K562 (cell line): ENCODE measurements around the gene UPK2. TPM values are rescaled to one million over a fixed set of nuclear protein-coding genes. Genes with fewer than 3 reads are reported as not detected.

Source experiments
- DPF2 ChIP-seq: fragments of 450-650 bp; IDR thresholded peaks from 2 replicates; pipeline ENCODE4 v1.6.1; 2016
- FOXK1 ChIP-seq: sonication (generic); formaldehyde crosslinking; IDR thresholded peaks from 2 replicates; pipeline ENCODE4 v1.8.0; 2022; ENCODE audit warnings: missing genetic modification reagents, mild to moderate bottlenecking, borderline replicate concordance
- MTA3 ChIP-seq: fragments of 450-650 bp; formaldehyde crosslinking; IDR thresholded peaks from 2 replicates; pipeline ENCODE4 v1.6.1; 2017; ENCODE audit warnings: mild to moderate bottlenecking, borderline replicate concordance
- NFIX ChIP-seq: fragments of 250-450 bp; sonication (Bioruptor Pico); IDR thresholded peaks from 2 replicates; pipeline ENCODE4 v1.4.0; 2020; ENCODE audit warnings: low read depth, mild to moderate bottlenecking, moderate library complexity
- POLR2G ChIP-seq: fragments of 200-400 bp; formaldehyde crosslinking; IDR thresholded peaks from 2 replicates; pipeline ENCODE4 v1.6.1; 2017; ENCODE audit warnings: low read depth, mild to moderate bottlenecking, antibody characterized with exemption, low read length, moderate library complexity
- TCF7 ChIP-seq: sonication (generic); IDR thresholded peaks from 2 replicates; pipeline ENCODE4 v1.6.1; 2016; ENCODE audit warnings: antibody characterized with exemption, borderline replicate concordance
- ZEB2 ChIP-seq: fragments of 450-650 bp; IDR thresholded peaks from 2 replicates; pipeline ENCODE4 v1.6.1; 2016
- ZNF134 ChIP-seq: fragments of 250-450 bp; sonication (Bioruptor Pico); conservative IDR thresholded peaks from 2 replicates; pipeline ENCODE4 v1.4.0; 2020
- ZNF23 ChIP-seq: fragments of 250-450 bp; sonication (Bioruptor Pico); IDR thresholded peaks from 2 replicates; pipeline ENCODE4 v1.4.0; 2020; ENCODE audit warnings: mild to moderate bottlenecking
- ZNF311 ChIP-seq: fragments of 250-450 bp; sonication (Bioruptor Pico); IDR thresholded peaks from 2 replicates; pipeline ENCODE4 v1.4.0; 2020; ENCODE audit warnings: mild to moderate bottlenecking, moderate library complexity
- polyA plus RNA-seq, 8 experiments: library from polyadenylated mRNA; depleted of rRNA in 4 of 8; stranded (reverse) in 5 of 8; unstranded in 3 of 8; fragments of >200 nt; fragmentation: Nextera tagmentation in 2 of 8; fragmentation: Illumina TruSeq in 1 of 8; extraction: Ambion mirVana in 2 of 8; extraction: Trizol in 1 of 8; gene quantifications; 2 replicates each; pipeline versions ENCODE4 v1.2.1 to v1.2.3, GENCODE V29; 2011 to 2014; ENCODE audit warnings: inconsistent platforms in 1 of 8, missing spikeins in 1 of 8
- total RNA-seq, 7 experiments: library from RNA; depleted of rRNA in 6 of 7; stranded (reverse); fragments of >200 nt in 6 of 7; fragmentation: Illumina TruSeq in 2 of 7; extraction: Trizol in 2 of 7; gene quantifications; 2 replicates each; pipeline versions ENCODE4 v1.2.1 to v1.2.3, GENCODE V29; 2011 to 2021; ENCODE audit warnings: low replicate concordance in 1 of 7
- TF ChIP-seq, protein P1 (sequence below), 2 experiments: fragments of 450-650 bp; IDR thresholded peaks; 2 replicates each; pipeline ENCODE4 v1.6.1; 2016; ENCODE audit warnings: mild to moderate bottlenecking in 2 of 2, borderline replicate concordance in 1 of 2, low read depth in 1 of 2, moderate library complexity in 1 of 2
- TF ChIP-seq, protein P2 (sequence below): fragments of 250-450 bp; sonication (Bioruptor Pico); IDR thresholded peaks from 2 replicates; pipeline ENCODE4 v1.9.0; 2021; ENCODE audit warnings: mild to moderate bottlenecking, inconsistent platforms
- TF ChIP-seq, protein P3 (sequence below): sonication (generic); formaldehyde crosslinking; IDR thresholded peaks from 2 replicates; pipeline ENCODE4 v1.8.0; 2022; ENCODE audit warnings: missing genetic modification reagents, mild to moderate bottlenecking, moderate library complexity, borderline replicate concordance
- TF ChIP-seq, protein P4 (sequence below): fragments of 200-800 bp; sonication (Bioruptor generic); IDR thresholded peaks from 2 replicates; pipeline ENCODE4 v1.6.1; 2017; ENCODE audit warnings: missing genetic modification characterization, missing compliant biosample characterization

Gene UPK2
- total and polyA plus RNA-seq, 9 of the 15 experiments (the other 6 are each of a cell fraction or from before 2014, with no cell fraction given), result not detected

DNA sequence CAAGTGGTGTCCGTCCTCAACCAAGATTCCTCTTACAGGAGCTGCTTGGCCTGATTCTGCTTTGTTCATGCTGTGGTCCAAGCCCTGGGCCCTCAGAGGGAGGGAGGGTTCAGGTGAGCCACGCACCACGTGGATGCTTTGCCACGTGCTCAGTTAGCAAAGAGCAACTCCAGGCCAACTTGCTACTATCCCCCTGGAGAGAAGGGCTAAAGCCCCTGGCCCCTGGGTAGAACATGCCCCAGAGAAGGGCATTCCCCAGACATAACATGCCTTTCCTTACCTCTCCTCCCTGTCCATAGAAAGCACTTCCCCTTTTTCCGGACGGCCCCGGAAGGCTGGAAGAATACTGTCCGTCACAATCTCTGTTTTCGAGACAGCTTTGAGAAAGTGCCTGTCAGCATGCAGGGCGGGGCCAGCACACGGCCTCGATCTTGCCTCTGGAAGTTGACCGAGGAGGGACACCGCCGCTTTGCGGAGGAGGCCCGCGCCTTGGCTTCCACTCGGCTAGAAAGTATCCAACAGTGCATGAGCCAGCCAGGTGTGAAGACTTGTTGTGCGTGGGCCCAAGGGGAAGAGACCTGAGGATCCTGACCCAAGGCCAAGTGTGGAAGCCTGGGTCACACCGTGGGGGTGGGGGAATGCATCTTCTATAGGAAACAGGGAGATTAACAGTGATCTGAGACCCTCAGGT lies 24.2 kb downstream of the UPK2 start (continued):
- TF ChIP-seq FOXK1 (CRISPR knock-in tag), result no peak
- no peak for TF ChIP-seq MTA3
- TF ChIP-seq ZNF134, result no peak
- no peak for TF ChIP-seq NFIX (CRISPR knock-in tag)
- TF ChIP-seq ZEB2, result peak; percentile 82
- TF ChIP-seq DPF2, result peak; percentile 80
- TF ChIP-seq, protein P1, sequence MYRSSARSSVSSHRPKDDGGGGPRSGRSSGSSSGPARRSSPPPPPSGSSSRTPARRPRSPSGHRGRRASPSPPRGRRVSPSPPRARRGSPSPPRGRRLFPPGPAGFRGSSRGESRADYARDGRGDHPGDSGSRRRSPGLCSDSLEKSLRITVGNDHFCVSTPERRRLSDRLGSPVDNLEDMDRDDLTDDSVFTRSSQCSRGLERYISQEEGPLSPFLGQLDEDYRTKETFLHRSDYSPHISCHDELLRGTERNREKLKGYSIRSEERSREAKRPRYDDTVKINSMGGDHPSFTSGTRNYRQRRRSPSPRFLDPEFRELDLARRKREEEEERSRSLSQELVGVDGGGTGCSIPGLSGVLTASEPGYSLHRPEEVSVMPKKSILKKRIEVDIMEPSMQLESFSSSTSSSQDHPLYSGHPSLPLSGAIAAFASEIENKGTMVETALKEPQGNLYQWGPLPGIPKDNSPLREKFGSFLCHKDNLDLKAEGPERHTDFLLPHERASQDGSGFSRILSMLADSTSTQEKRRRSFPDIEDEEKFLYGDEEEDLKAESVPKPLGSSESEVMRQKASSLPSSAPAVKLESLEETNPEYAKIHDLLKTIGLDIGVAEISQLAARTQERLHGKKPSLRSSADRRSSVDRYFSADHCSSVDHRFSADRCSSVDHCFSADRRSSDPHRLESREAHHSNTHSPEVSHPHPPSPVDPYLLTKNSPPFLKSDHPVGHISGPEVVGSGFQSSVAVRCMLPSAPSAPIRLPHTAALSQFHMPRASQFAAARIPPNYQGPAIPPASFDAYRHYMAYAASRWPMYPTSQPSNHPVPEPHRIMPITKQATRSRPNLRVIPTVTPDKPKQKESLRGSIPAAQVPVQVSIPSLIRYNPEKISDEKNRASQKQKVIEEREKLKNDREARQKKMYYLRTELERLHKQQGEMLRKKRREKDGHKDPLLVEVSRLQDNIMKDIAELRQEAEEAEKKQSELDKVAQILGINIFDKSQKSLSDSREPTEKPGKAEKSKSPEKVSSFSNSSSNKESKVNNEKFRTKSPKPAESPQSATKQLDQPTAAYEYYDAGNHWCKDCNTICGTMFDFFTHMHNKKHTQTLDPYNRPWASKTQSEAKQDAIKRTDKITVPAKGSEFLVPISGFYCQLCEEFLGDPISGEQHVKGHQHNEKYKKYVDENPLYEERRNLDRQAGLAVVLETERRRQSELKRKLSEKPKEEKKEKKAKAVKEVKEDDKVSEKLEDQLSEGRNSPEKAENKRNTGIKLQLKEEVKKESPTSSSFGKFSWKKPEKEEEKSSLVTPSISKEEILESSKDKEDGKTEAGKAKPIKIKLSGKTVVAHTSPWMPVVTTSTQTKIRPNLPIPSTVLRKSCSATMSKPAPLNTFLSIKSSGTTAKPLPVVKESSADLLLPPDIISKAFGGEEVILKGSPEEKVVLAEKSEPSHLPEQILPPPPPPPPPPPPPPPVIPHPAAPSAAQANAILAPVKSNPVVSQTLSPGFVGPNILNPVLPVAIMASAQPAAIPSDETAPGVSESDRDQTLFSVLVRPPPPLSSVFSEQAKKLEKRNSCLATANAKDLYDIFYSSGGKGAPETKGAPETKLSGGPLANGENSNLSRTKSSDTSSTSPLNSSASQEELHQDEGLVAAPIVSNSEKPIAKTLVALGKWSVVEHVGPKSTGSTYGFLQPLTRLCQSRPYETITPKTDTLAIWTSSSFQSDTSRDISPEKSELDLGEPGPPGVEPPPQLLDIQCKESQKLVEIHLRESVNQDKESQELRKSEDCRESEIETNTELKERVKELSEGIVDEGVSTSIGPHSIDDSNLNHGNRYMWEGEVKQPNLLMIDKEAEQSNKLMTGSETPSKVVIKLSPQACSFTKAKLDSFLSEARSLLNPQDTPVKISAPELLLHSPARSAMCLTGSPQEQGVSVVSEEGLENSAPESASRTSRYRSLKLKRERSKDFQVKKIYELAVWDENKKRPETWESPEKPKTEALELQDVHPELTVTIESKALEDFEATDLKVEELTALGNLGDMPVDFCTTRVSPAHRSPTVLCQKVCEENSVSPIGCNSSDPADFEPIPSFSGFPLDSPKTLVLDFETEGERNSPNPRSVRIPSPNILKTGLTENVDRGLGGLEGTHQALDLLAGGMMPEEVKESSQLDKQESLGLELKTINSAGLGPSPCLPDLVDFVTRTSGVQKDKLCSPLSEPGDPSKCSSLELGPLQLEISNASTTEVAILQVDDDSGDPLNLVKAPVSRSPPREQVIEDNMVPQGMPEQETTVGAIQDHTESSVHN (IDR thresholded peaks at IDR 0.05; ENCODE audit: borderline replicate concordance in 1 of 2, low read depth in 1 of 2), result no peak
- TF ChIP-seq ZNF23, result no peak
- no peak for TF ChIP-seq TCF7
- TF ChIP-seq, protein P2, sequence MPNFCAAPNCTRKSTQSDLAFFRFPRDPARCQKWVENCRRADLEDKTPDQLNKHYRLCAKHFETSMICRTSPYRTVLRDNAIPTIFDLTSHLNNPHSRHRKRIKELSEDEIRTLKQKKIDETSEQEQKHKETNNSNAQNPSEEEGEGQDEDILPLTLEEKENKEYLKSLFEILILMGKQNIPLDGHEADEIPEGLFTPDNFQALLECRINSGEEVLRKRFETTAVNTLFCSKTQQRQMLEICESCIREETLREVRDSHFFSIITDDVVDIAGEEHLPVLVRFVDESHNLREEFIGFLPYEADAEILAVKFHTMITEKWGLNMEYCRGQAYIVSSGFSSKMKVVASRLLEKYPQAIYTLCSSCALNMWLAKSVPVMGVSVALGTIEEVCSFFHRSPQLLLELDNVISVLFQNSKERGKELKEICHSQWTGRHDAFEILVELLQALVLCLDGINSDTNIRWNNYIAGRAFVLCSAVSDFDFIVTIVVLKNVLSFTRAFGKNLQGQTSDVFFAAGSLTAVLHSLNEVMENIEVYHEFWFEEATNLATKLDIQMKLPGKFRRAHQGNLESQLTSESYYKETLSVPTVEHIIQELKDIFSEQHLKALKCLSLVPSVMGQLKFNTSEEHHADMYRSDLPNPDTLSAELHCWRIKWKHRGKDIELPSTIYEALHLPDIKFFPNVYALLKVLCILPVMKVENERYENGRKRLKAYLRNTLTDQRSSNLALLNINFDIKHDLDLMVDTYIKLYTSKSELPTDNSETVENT (CRISPR knock-in tag), result no peak
- TF ChIP-seq, protein P3, sequence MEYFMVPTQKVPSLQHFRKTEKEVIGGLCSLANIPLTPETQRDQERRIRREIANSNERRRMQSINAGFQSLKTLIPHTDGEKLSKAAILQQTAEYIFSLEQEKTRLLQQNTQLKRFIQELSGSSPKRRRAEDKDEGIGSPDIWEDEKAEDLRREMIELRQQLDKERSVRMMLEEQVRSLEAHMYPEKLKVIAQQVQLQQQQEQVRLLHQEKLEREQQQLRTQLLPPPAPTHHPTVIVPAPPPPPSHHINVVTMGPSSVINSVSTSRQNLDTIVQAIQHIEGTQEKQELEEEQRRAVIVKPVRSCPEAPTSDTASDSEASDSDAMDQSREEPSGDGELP (CRISPR knock-in tag), result peak; percentile 80; the same call in 1 of the 2 replicates
- TF ChIP-seq POLR2G, result peak; percentile 69
- TF ChIP-seq ZNF311 (CRISPR knock-in tag), result no peak
- TF ChIP-seq, protein P4, sequence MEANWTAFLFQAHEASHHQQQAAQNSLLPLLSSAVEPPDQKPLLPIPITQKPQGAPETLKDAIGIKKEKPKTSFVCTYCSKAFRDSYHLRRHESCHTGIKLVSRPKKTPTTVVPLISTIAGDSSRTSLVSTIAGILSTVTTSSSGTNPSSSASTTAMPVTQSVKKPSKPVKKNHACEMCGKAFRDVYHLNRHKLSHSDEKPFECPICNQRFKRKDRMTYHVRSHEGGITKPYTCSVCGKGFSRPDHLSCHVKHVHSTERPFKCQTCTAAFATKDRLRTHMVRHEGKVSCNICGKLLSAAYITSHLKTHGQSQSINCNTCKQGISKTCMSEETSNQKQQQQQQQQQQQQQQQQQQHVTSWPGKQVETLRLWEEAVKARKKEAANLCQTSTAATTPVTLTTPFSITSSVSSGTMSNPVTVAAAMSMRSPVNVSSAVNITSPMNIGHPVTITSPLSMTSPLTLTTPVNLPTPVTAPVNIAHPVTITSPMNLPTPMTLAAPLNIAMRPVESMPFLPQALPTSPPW (CRISPR knock-in tag), result peak; percentile 53
